A549 (cell line): ENCODE results near the gene PPP1R3D.

Experiments
- CEBPB ChIP-seq, 2 experiments: fragments of >200 bp in 1 of 2; sonication (Bioruptor Twin) in 1 of 2; formaldehyde crosslinking in 1 of 2; IDR thresholded peaks; 2 replicates each; pipeline ENCODE4 v1.6.1; 2012 to 2016
- CHD2 ChIP-seq: fragments of 150-350 bp; IDR thresholded peaks from 2 replicates; pipeline ENCODE4 v1.6.1; 2014; ENCODE audit warnings: low read length; ENCODE audit not compliant: partially characterized antibody
- CTCF ChIP-seq: fragments of >200 bp; sonication (Bioruptor Twin); formaldehyde crosslinking; IDR thresholded peaks from 3 replicates; pipeline ENCODE4 v1.5.1; 2016
- EHMT2 ChIP-seq: fragments of 200-600 bp; sonication (generic); IDR thresholded peaks from 2 replicates; pipeline ENCODE4 v1.6.1; 2016; ENCODE audit warnings: antibody characterized with exemption, low read depth, mild to moderate bottlenecking, moderate library complexity
- EP300 ChIP-seq, 2 experiments: fragments of >200 bp; sonication (Bioruptor Twin); formaldehyde crosslinking; IDR thresholded peaks; 2 replicates in 1 of 2; 3 replicates in 1 of 2; pipeline ENCODE4 v1.6.1; 2016 to 2017
- ESRRA ChIP-seq: fragments of 150-350 bp; IDR thresholded peaks from 2 replicates; pipeline ENCODE4 v1.6.1; 2014; ENCODE audit warnings: mild to moderate bottlenecking, low read length, borderline replicate concordance
- HDAC2 ChIP-seq: fragments of 200-600 bp; sonication (generic); IDR thresholded peaks from 2 replicates; pipeline ENCODE4 v1.6.1; 2016
- POLR2A ChIP-seq: IDR thresholded peaks from 2 replicates; pipeline ENCODE4 v1.6.1; 2012; ENCODE audit warnings: mild to moderate bottlenecking, low read length
- RAD21 ChIP-seq, 2 experiments: fragments of >200 bp in 1 of 2; sonication (Bioruptor Twin) in 1 of 2; formaldehyde crosslinking in 1 of 2; IDR thresholded peaks in 1 of 2; conservative IDR thresholded peaks in 1 of 2; 2 replicates in 1 of 2; 3 replicates in 1 of 2; pipeline ENCODE4 v1.6.1; 2012 to 2018; ENCODE audit warnings: inconsistent platforms in 1 of 2
- RFX5 ChIP-seq: fragments of 450-650 bp; IDR thresholded peaks from 2 replicates; pipeline ENCODE4 v1.7.1; 2014; ENCODE audit warnings: antibody characterized with exemption, mild to moderate bottlenecking, moderate library complexity
- ZSCAN20 ChIP-seq: fragments of 250-450 bp; sonication (Bioruptor Pico); IDR thresholded peaks from 2 replicates; pipeline ENCODE4 v1.8.0; 2022; ENCODE audit warnings: mild to moderate bottlenecking, moderate library complexity
- TF ChIP-seq, protein P1 (sequence below): fragments of 450-650 bp; IDR thresholded peaks from 2 replicates; pipeline ENCODE4 v1.6.1; 2014; ENCODE audit warnings: antibody characterized with exemption
- TF ChIP-seq, protein P2 (sequence below): IDR thresholded peaks from 2 replicates; pipeline ENCODE4 v1.6.1; 2012

GRCh38 chr20:59938221-59938620, 1.9 kb downstream of the PPP1R3D start:
- TF ChIP-seq CTCF (no peak), CHD2 (no peak), POLR2A (no peak), ESRRA (no peak), RAD21 (conservative IDR thresholded peaks at IDR 0.05 in 1 of 2, IDR thresholded peaks at IDR 0.05 in 1 of 2) (no peak), CEBPB (IDR thresholded peaks at IDR 0.05) (no peak), RFX5 (no peak), ZSCAN20 (CRISPR knock-in tag) (no peak), HDAC2 (no peak), EHMT2 (no peak), EP300 (IDR thresholded peaks at IDR 0.05) (no peak)
- TF ChIP-seq, protein P1, sequence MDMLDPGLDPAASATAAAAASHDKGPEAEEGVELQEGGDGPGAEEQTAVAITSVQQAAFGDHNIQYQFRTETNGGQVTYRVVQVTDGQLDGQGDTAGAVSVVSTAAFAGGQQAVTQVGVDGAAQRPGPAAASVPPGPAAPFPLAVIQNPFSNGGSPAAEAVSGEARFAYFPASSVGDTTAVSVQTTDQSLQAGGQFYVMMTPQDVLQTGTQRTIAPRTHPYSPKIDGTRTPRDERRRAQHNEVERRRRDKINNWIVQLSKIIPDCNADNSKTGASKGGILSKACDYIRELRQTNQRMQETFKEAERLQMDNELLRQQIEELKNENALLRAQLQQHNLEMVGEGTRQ: no peak
- TF ChIP-seq, protein P2, sequence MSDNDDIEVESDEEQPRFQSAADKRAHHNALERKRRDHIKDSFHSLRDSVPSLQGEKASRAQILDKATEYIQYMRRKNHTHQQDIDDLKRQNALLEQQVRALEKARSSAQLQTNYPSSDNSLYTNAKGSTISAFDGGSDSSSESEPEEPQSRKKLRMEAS: no peak
